Omental fat pad (tissue), 4 donors: ENCODE data around the gene GLI3. TPM values are rescaled to one million over a fixed set of nuclear protein-coding genes. Genes with fewer than 3 reads are reported as not detected.

Experiments
- ATAC-seq: fragments of 150-250 bp; one replicate; pipeline ENCODE4 v1.9.1; 2016; ENCODE audit warnings: mild to moderate bottlenecking, moderate library complexity; ENCODE audit not compliant: low FRiP score
- DNase-seq: peaks from one replicate; pipeline ENCODE4 v3.0.0-alpha.2; 2019; ENCODE audit warnings: low spot score
- CTCF ChIP-seq, 3 donors: fragments of 450-650 bp; IDR thresholded peaks; one replicate each; pipeline ENCODE4 v1.5.1; 2016 to 2017; ENCODE audit warnings: antibody characterized with exemption in 3 of 3, mild to moderate bottlenecking in 3 of 3, moderate library complexity in 2 of 3
- total RNA-seq, 4 donors: library from RNA; depleted of rRNA; stranded (reverse); fragments of >200 nt; gene quantifications; one replicate each; pipeline ENCODE4 v1.1.0, GENCODE V29; 2016

Gene GLI3
- total RNA-seq, 4 donors from 2014 or later: 10.0 to 19.2 (median 14.6) TPM

DNA sequence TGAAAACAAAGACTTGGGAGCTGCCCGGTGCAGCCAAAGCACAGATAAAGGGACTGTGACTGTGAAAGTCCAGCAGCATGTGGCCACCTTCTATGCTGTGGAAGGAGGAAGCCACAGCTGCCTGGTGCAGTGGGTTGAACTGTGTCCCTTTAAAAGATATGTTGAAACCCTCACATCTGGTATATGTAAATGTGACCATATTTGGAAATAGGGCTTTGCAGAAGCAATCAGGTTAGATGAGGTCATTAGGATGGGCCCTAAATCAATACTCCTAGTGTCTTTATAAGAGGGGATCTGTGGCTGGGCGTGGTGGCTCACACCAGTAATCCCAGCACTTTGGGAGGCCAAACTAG, 136.9 kb downstream of the GLI3 start:
- DNase-seq: no peak
- ATAC-seq: no peak
- TF ChIP-seq CTCF (IDR thresholded peaks at IDR 0.05): no peak

GRCh38 chr7:42099470-42100155, 137.4 kb downstream of the GLI3 start:
- no peak for DNase-seq
- ATAC-seq: no peak
- TF ChIP-seq CTCF (IDR thresholded peaks at IDR 0.05): no peak

- no peak for DNase-seq
- ATAC-seq: no peak
- TF ChIP-seq CTCF (IDR thresholded peaks at IDR 0.05): no peak
Observed at GRCh38 chr7:42099066-42099465, 137.9 kb downstream of the GLI3 start.

- ATAC-seq (peak; percentile 55), DNase-seq (no peak)
- no peak for TF ChIP-seq CTCF (IDR thresholded peaks at IDR 0.05)
Observed at GRCh38 chr7:42097752-42098151, 139.3 kb downstream of the GLI3 start.

DNA sequence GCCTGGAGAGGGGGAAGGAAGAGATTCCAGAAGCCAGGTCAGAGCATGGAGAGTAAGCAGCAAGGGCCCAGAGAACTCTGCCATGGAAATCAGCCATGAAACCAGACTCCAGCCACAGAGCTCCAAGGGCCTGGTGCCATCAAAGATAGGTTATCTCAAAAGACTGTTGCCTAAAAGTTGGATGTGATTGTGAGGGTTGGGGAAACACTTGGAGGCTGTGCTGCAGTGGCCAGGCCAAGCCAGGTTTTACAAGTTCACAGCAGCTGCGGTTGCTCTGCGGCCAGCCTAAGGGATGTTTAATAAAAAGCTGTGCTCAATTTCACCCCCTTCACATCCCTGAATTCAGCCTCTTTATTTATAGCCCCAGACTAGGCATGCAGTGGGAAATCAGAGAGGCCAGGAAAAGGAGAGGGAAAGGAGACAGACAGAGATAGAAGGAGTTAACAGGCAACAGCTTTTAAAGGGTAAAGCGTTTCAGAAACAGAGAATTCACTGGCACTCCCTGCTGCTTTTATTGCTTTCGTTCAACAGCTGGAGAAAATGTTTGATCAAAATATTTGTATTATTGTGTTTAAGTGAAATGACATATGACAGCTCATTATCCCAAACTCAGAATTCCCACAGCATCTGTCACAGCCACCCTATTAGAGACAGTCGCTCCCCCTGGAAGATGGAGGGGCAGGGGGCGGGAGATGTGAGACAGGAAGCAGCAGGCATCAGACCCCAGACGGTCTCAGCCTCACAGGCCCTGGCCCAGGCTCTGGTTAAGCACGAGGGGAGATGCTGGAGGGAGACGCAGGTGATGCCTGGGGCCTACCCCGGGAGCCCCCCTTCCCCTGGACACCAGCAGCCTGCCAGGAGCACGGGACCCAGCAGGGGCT, 140.1 kb downstream of the GLI3 start:
- TF ChIP-seq CTCF (IDR thresholded peaks at IDR 0.05): no peak
- ATAC-seq (peak; percentile 17), DNase-seq (no peak)

- peak; percentile 25 for ATAC-seq
- no peak for TF ChIP-seq CTCF (IDR thresholded peaks at IDR 0.05)
- no peak for DNase-seq
Observed at GRCh38 chr7:42096268-42096667, 140.7 kb downstream of the GLI3 start.
